Brain microvascular endothelial cell (primary cell): ENCODE data around the gene PRR4.

Source experiments
- DNase-seq: peaks from one replicate; pipeline ENCODE4 v3.0.0-alpha.2; 2020
- H3K27ac ChIP-seq: fragments of 250-450 bp; sonication (Bioruptor Pico); 2 replicates; pipeline ENCODE4 v1.5.1; 2020; ENCODE audit warnings: mild to moderate bottlenecking, moderate library complexity
- H3K27me3 ChIP-seq: fragments of 250-450 bp; sonication (Bioruptor Pico); replicated peaks from 2 replicates; pipeline ENCODE4 v1.5.1; 2020; ENCODE audit warnings: mild to moderate bottlenecking
- H3K36me3 ChIP-seq: fragments of 250-450 bp; sonication (Bioruptor Pico); replicated peaks from 2 replicates; pipeline ENCODE4 v1.5.1; 2020; ENCODE audit warnings: mild to moderate bottlenecking
- H3K4me3 ChIP-seq: 2 replicates; pipeline ENCODE4 v1.5.1; 2011; ENCODE audit warnings: low read depth, mild to moderate bottlenecking, control low read depth, low read length, moderate library complexity
- CTCF ChIP-seq: IDR thresholded peaks from 2 replicates; pipeline ENCODE4 v1.5.1; 2011; ENCODE audit warnings: low read depth, mild to moderate bottlenecking, moderate library complexity, low read length, control low read depth, inconsistent platforms; ENCODE audit errors: missing control alignments
- in situ Hi-C: cut with HindIII; loops from 2 replicates; pipeline ENCODE4 v1.10.0; 2017; ENCODE audit warnings: low sequenced_read_pairs, low pct_ligation_motif_present

Gene PRR4

GRCh38 chr12:10824957-10825356 is 24.3 kb downstream of the PRR4 start:
- Histone ChIP-seq H3K36me3 (no peaks in the 10 kb centered on the region), H3K27me3 (no peaks in the 10 kb centered on the region), H3K4me3 (no peak overlapping the region), H3K27ac (no peak overlapping the region)
- TF ChIP-seq CTCF, result no peak
- in situ Hi-C loops, result no loop called here
- no peak for DNase-seq

GRCh38 chr12:10811883-10812536 is 37.3 kb downstream of the PRR4 start:
- DNase-seq, result no peak
- Histone ChIP-seq H3K4me3 (no peak overlapping the region), H3K27me3 (no peaks in the 10 kb centered on the region), H3K27ac (no peak overlapping the region), H3K36me3 (no peaks in the 10 kb centered on the region)
- TF ChIP-seq CTCF, result no peak
- in situ Hi-C loops, result no loop called here

GRCh38 chr12:10810068-10810467 is 39.2 kb downstream of the PRR4 start, which contains the start of gene TAS2R9:
Gene TAS2R9 (minus strand): TSS chr12:10810168. CDS start chr12:10810075, 93 bp downstream.
- no peak within 1 kb of the TSS for H3K27ac ChIP-seq
- no peak within 1 kb of the TSS for H3K4me3 ChIP-seq
- in situ Hi-C loops, result no loop called here
- DNase-seq, result no peak
- no peak for TF ChIP-seq CTCF
- no peaks in the 10 kb centered on the region for H3K36me3 ChIP-seq
- H3K27me3 ChIP-seq, result no peaks in the 10 kb centered on the region

GRCh38 chr12:10807186-10807585 is 42.1 kb downstream of the PRR4 start, which contains the start of gene TAS2R8:
Gene TAS2R8 (minus strand): TSS chr12:10807286. CDS start chr12:10806980, 306 bp downstream.
- Histone ChIP-seq H3K27me3 (no peaks in the 10 kb centered on the region), H3K36me3 (no peaks in the 10 kb centered on the region), H3K4me3 (no peak within 1 kb of the TSS), H3K27ac (no peak within 1 kb of the TSS)
- TF ChIP-seq CTCF, result no peak
- in situ Hi-C loops, result no loop called here
- no peak for DNase-seq

GRCh38 chr12:10802587-10802986 is 46.7 kb downstream of the PRR4 start, which contains the start of gene TAS2R7:
Gene TAS2R7 (minus strand): TSS chr12:10802627. CDS start chr12:10802570, 57 bp downstream.
- no peaks in the 10 kb centered on the region for H3K36me3 ChIP-seq
- TF ChIP-seq CTCF, result no peak
- no peak within 1 kb of the TSS for H3K4me3 ChIP-seq
- in situ Hi-C loops, result no loop called here
- no peak within 1 kb of the TSS for H3K27ac ChIP-seq
- DNase-seq, result no peak
- H3K27me3 ChIP-seq, result no peaks in the 10 kb centered on the region

- Histone ChIP-seq H3K36me3 (no peaks in the 10 kb centered on the region), H3K27me3 (no peaks in the 10 kb centered on the region), H3K4me3 (no peak overlapping the region), H3K27ac (no peak overlapping the region)
- DNase-seq, result no peak
- no peak for TF ChIP-seq CTCF
- in situ Hi-C loops, result no loop called here
These were observed 47.5 kb downstream of the PRR4 start for GRCh38 chr12:10801741-10802140.
